Measurements from ENCODE around the gene ANKUB1. TPM values are rescaled to one million over a fixed set of nuclear protein-coding genes. Genes with fewer than 3 reads are reported as not detected.
A peak's percentile ranks its signal among the peaks of the same experiment; 100 is the strongest.

The ANKUB1 gene
- total and polyA plus RNA-seq, 8 donors: not detected

GRCh38 chr3:149770246-149770645, 22.1 kb downstream of the ANKUB1 start:
- no peak for DNase-seq
- Histone ChIP-seq H3K36me3 (no peaks in the 10 kb centered on the region), H3K9me3 (no peaks in the 10 kb centered on the region), H3K27ac (no peak overlapping the region), H3K4me3 (no peak overlapping the region), H3K27me3 (peaks cover 0 to 14% (median 0%) of the 10 kb centered on the region in 3 donors), H3K4me1 (no peaks in the 10 kb centered on the region)
- intact Hi-C loops (cut with DNase I; ENCODE audit: low total_unique reads): no loop called here
- 71 to 89% (median 83%) methylated on average over 2 of the region's 2 CpGs for WGBS, 5 donors
- TF ChIP-seq POLR2A (IDR thresholded peaks at IDR 0.05) (no peak), EP300 (IDR thresholded peaks at IDR 0.05) (no peak), CTCF (IDR thresholded peaks at IDR 0.05) (no peak), POLR2AphosphoS5 (IDR thresholded peaks at IDR 0.05) (no peak)

GRCh38 chr3:149768704-149769103, 23.6 kb downstream of the ANKUB1 start:
- DNase-seq: no peak
- TF ChIP-seq EP300 (IDR thresholded peaks at IDR 0.05): no peak
- TF ChIP-seq POLR2AphosphoS5 (IDR thresholded peaks at IDR 0.05): no peak
- intact Hi-C loops (cut with DNase I; ENCODE audit: low total_unique reads): no loop called here
- no peak overlapping the region for H3K4me3 ChIP-seq
- no peaks in the 10 kb centered on the region for H3K4me1 ChIP-seq
- WGBS, 5 donors: 90 to 95% (median 93%) methylated on average over 6 of the region's 6 CpGs
- H3K36me3 ChIP-seq: no peaks in the 10 kb centered on the region
- no peak overlapping the region for H3K27ac ChIP-seq
- H3K9me3 ChIP-seq: no peaks in the 10 kb centered on the region
- H3K27me3 ChIP-seq: peaks cover 0 to 27% (median 5%) of the 10 kb centered on the region in 3 donors

- Histone ChIP-seq H3K4me1 (no peaks in the 10 kb centered on the region), H3K27ac (no peak overlapping the region), H3K4me3 (no peak overlapping the region), H3K9me3 (no peaks in the 10 kb centered on the region), H3K36me3 (no peaks in the 10 kb centered on the region), H3K27me3 (peaks cover 0 to 31% (median 5%) of the 10 kb centered on the region in 3 donors)
- no peak for DNase-seq
- intact Hi-C loops (cut with DNase I; ENCODE audit: low total_unique reads): no loop called here
- 80 to 89% (median 87%) methylated on average over 6 of the region's 6 CpGs for WGBS, 5 donors
- no peak for TF ChIP-seq POLR2AphosphoS5 (IDR thresholded peaks at IDR 0.05)
- no peak for TF ChIP-seq POLR2A (IDR thresholded peaks at IDR 0.05)
- no peak for TF ChIP-seq CTCF (IDR thresholded peaks at IDR 0.05)
- no peak for TF ChIP-seq EP300 (IDR thresholded peaks at IDR 0.05)
Measured at GRCh38 chr3:149767720-149768119, 24.6 kb downstream of the ANKUB1 start.

- no peak overlapping the region for H3K27ac ChIP-seq
- H3K36me3 ChIP-seq: no peaks in the 10 kb centered on the region
- WGBS, 5 donors: 26 to 49% (median 39%) methylated on average over 2 of the region's 2 CpGs
- peak in 1 of 2 donors; percentile 53 for DNase-seq
- peaks cover 0 to 37% (median 5%) of the 10 kb centered on the region in 3 donors for H3K27me3 ChIP-seq
- H3K4me3 ChIP-seq: no peak overlapping the region
- H3K9me3 ChIP-seq: no peaks in the 10 kb centered on the region
- no peaks in the 10 kb centered on the region for H3K4me1 ChIP-seq
- intact Hi-C loops (cut with DNase I; ENCODE audit: low total_unique reads): no loop called here
- TF ChIP-seq CTCF (IDR thresholded peaks at IDR 0.05) (peak in 2 of 7 experiments; percentile 22 to 29), POLR2A (IDR thresholded peaks at IDR 0.05) (no peak), POLR2AphosphoS5 (IDR thresholded peaks at IDR 0.05) (no peak)
Measured at GRCh38 chr3:149765762-149766334, 26.5 kb downstream of the ANKUB1 start.

- no peaks in the 10 kb centered on the region for H3K9me3 ChIP-seq
- WGBS, 5 donors: 42 to 75% (median 56%) methylated on average over 1 of the region's 1 CpG
- no peak for DNase-seq
- H3K4me1 ChIP-seq: no peaks in the 10 kb centered on the region
- no peak overlapping the region for H3K4me3 ChIP-seq
- intact Hi-C loops (cut with DNase I; ENCODE audit: low total_unique reads): no loop called here
- H3K27ac ChIP-seq: no peak overlapping the region
- no peak for TF ChIP-seq POLR2A (IDR thresholded peaks at IDR 0.05)
- no peak for TF ChIP-seq POLR2AphosphoS5 (IDR thresholded peaks at IDR 0.05)
- TF ChIP-seq EP300 (IDR thresholded peaks at IDR 0.05): no peak
- no peak for TF ChIP-seq CTCF (IDR thresholded peaks at IDR 0.05)
- H3K36me3 ChIP-seq: no peaks in the 10 kb centered on the region
- H3K27me3 ChIP-seq: peaks cover 0 to 40% (median 5%) of the 10 kb centered on the region in 3 donors
Measured at GRCh38 chr3:149764302-149764701, 28.1 kb downstream of the ANKUB1 start.
